NCI-H1694 (cell line): ENCODE results near the gene OPCML.

Experiments used
- DNase-seq: peaks from one replicate; lab custom pipeline; 2025; lab: John Stamatoyannopoulos, UW

Gene OPCML

DNA sequence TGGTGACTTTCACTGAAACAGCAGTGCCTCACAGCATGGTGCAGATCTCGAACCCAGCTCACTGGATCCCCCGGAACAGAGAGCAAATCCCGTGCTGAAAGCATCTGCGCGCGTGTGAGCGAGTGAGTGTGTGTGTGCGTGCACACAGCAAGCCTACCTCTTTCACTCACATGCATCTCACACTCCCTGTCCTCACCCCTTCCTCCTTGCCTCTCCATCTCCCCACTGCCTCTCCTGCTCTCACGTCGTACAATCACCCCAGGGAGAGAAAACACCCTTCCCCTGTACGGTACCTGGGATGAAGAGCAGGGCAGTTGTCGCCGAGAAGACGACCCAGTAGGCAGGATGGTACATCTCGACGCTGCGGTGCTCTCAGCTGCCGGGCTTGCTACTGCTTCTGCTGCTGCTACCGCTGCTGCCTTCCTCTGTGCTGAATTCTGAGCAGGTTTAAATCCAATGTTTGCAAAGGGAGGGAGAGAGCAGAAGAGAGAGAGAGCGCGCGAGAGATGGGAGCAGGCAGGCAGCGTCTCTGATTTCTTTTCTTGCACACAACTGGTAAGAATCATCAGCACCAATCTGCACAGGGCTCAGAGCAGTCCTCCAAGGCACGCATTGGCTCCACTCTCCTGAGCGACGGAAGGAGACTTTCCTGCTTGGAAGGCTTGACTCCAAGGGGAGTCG lies at the start of gene OPCML:
TSS of gene OPCML (minus strand) at position 531 of the 681 bp plus-strand sequence.
- DNase-seq, result no peak

DNA sequence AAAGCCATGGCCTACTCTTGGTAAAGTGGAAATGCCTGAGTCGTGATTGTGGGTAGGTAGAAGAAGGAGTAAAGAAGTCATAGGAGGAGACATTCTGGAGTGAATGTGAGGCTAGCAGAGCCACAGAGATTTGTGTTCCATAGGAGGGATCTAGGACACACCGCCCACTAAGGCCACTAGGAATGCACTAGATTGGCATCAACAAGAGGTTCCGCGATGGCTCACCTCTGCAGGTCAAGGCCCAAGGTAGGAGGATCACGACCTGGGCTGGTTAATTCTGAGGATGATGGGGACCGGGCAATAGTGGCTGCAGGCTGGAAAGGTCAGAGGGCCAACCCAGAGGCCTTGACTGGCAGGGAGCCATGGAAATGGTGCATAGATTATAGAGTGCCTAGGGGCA lies 48.8 kb upstream of the OPCML start:
- DNase-seq, result no peak

DNA sequence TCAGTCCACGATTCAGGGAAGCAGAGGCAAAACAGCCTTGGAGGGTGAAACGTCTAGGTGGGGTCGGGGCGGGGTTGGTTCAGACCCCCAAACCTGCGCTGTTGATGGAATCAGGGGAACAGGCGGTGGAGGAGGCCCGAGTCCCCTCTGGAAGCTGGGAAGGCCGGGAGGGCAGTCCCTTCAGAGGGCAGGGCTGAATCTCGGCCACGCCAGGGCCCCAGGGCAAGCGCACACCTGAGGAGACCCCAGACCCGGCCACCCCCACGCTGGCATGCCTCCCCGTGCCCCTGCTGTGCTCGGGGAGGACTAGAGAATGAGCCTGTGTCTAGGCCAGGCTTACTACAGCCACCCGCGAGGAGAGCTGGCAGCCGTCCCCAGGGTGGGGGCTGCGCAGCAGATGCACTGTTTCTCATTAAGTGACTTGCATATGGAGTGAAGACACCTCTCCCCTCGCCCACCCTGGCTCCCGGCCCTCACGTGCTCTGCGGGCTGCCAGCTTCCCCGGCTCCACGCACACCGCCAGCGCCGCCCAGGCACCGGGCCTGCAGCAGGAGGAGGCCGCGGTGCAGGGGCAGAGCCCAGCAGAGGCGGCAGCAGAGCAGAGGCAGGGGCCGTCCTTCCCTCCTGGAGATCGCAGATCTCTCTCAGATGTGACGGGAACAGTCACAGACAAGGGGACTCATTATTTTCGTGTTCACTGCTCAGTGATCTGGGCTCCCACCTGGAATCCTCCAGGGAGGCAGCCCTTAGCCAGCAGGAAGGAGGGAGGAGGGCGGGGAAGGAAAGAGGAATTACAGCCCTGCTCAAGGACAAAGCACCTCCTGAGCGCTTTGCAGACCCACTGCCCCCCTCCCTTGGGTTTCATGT lies 47.1 kb upstream of the OPCML start:
- no peak for DNase-seq

GRCh38 chr11:133577403-133577802 lies 45.1 kb upstream of the OPCML start:
- no peak for DNase-seq

DNA sequence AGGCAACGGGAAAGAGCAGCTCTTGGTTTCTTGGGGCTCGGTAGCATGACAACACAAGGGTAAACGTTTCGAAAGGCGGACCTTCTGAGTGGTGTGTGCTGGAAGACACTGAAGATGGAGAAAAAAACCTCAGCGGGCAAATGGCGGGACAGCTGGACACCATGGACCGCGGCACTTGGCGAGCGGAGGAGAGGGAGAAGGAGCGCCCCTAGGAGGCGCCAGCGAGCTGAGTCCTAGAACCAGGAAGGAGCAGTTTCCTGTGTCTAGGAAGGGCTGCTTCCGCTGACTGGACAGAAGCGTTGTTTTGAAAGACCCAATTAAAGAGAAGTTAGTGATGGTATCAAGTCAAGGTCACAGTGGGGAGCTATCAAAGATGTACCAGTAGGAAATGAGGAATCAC lies 44.0 kb upstream of the OPCML start:
- DNase-seq, result no peak

- DNase-seq, result no peak
Measured at GRCh38 chr11:133573081-133573480, 40.8 kb upstream of the OPCML start.

DNA sequence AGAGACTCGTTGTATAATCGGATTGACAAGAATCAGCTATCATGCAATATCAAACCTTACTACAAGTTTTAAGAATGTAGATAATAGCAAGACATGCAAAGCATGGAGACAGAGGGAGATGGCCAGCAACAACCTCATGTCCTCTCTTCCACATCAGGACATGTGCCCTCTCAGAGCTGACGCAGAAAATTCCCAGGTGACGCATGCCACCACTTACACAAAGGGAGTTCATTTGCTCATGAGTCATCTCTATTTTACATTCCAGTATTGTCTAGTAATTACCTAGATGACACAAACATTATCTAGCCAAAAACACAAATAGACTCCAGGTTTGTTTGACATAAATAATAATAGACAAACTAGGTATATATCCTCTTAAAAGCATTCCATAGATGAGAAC lies 38.1 kb upstream of the OPCML start:
- no peak for DNase-seq

DNA sequence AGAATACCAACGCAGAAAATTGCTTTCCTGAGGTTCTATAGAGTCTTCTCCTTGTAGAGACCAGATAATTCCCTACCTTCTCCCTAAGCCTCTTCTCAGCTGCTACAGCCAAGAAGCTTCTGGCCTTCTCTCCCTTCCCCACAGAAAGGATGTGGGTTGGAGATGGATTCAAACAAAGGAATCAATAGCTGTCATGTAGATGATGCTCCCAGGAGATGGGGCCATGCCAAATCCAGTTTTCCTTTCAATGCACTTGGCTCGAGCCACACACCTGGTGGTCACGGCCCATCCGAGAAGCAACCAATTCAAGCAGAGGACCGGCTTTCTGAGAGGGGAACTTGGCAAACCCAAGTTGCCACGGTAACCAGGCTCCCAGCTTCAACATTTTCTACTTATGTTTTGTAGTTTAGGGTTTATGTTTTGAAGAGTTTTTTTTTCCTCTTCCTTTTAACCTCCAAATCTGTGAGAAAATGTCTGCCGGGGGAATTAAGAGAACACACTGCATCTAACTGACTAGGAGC lies 31.3 kb upstream of the OPCML start:
- DNase-seq, result no peak

DNA sequence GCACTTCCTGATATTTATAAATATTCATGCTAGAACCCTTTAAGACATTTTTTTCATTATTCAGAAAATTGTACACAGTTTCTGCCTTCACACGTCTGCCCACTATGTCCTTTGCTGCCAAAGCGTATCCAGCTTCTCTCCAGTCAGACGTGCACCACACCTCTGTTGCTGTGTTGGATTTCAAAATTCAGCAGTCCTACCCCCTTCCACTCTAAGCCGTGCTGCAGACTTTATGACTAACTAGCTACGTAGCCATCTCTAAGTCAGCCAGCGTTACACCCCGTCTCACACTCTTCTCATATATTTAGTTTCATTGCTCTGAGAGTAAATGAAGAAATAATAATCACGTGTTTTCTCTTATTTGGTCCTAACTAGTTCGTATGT lies 28.2 kb upstream of the OPCML start:
- no peak for DNase-seq

DNA sequence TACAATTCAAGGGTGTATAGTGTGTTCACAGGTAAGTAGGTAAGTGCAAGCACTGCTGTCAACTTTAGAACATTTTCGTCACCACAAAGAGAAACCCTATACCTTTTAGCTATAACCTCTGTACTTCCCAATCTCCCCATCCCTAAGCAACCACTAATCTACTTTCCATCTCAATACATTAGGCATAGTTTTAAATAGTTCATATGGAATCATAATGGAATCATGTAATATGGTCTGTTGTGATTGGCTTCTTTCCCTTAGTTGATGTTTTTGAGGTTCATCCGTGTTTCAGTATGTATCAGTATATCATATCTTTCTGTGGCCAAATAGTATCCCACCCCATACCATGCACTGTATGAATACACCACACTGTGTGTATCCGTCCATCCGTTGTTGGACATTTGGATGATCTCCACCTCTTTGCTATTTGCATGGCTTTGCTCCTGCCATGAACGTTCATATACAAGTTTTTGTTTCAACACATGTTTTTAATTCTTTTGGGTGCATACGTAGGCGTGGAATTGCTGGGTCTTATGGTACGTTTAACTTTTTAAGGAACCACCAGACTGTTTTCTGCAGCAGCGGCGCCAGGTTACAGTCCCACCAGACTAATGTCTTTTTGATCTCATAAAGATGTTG lies 27.7 kb upstream of the OPCML start:
- DNase-seq, result no peak

- DNase-seq, result no peak
Measured at GRCh38 chr11:133559382-133559781, 27.1 kb upstream of the OPCML start.

- DNase-seq, result no peak
Measured at GRCh38 chr11:133555034-133555433, 22.7 kb upstream of the OPCML start.

DNA sequence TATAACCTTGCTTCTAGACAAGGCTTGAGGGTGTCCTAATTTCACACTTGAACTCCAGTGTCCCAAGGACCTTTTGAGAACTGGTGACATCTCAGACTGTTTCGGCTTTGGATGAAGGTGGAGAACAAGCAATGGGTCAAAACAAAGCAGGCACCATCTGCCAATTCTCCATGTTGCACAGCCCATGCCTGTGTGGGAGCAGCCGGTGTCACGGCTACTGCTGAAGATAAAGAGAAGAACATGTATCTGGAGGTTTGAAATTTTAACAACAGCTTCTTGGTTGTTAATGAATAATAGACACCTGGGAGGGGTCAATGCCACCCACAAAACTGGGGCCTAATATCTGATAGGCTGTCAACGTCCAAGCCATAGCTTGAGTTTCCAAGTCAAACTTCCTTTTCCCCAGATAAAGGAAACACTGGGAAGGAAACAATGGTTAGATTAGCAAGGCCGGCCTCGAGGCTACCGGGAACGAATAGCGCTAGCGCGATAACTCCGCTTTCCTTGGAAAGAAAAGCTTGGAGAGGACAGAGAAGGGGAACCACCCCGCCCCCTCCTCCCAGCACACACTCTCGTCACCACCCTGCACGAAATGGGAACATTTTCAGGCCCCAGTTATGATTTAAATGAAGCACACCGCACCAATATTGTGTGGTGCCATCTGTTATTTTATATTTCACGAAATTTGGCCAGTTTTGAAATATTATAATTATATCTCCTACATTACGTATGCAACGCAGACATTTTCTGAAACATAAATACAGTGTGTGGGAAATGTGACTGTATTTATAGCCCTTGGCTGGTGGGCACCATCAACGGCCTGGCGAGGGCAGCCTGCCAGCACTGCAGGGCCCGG lies 21.8 kb upstream of the OPCML start:
- DNase-seq, result no peak

- DNase-seq, result no peak
Measured at GRCh38 chr11:133552938-133553337, 20.6 kb upstream of the OPCML start.

GRCh38 chr11:133551064-133551463 lies 18.8 kb upstream of the OPCML start:
- no peak for DNase-seq

DNA sequence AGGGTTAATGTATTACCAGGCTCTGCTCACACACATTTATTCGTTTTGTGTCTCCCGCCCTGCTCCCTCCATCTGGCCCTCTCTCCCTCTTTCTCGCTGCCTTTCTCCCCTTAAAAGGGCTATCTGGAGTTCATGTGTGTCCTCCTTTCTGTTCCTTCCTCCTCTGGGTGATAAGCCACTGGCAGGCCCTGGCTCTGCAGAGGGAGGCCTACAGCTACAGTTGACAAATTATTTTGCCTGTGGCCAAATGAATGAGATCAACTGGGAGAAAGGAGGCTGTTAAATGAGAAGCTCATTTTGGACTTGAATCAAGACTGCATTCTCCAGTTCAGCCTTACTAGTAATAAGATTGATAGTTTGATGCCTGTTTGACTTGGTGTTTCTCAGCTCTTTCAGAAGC lies 17.5 kb upstream of the OPCML start:
- DNase-seq, result no peak

GRCh38 chr11:133548641-133549040 lies 16.3 kb upstream of the OPCML start:
- no peak for DNase-seq

- DNase-seq, result no peak
Measured at GRCh38 chr11:133547808-133548494, 15.7 kb upstream of the OPCML start.

DNA sequence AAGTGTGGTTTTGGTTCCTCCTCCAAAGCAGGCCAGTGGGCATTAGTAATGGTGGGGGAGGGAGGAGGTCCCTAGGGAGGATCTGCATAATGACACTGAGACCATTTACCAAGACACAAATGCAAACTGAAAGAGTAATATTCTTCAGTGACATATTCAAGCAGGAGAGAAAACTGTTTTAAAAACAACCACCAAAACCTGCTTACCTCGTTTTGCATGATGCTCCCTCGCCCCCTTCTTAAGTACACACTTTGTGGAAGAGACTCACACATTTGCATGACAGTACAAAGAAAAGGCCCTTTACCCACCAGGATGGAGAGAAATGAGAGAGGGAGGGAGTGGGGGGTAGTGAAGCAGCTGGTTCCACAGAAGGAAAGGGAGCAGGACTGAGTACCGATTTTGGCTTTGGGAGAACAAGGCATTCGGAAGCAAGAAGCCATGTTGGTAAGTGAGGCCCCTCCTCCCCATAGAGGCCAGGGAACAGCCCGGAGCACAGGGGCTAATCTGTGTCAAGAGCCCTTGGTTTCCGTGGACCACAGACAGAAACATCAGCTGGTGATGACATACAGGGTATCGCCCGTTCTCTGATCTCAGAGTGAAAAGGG lies 13.0 kb upstream of the OPCML start:
- DNase-seq, result no peak

- DNase-seq, result no peak
Measured at GRCh38 chr11:133541720-133542095, 9.4 kb upstream of the OPCML start.
